ENCODE results near the gene ANKRD12. TPM values are rescaled to one million over a fixed set of nuclear protein-coding genes. Genes with fewer than 3 reads are reported as not detected.

ANKRD12 gene
- total RNA-seq, 1 experiment from 2014 or later: 30.7 TPM

DNA sequence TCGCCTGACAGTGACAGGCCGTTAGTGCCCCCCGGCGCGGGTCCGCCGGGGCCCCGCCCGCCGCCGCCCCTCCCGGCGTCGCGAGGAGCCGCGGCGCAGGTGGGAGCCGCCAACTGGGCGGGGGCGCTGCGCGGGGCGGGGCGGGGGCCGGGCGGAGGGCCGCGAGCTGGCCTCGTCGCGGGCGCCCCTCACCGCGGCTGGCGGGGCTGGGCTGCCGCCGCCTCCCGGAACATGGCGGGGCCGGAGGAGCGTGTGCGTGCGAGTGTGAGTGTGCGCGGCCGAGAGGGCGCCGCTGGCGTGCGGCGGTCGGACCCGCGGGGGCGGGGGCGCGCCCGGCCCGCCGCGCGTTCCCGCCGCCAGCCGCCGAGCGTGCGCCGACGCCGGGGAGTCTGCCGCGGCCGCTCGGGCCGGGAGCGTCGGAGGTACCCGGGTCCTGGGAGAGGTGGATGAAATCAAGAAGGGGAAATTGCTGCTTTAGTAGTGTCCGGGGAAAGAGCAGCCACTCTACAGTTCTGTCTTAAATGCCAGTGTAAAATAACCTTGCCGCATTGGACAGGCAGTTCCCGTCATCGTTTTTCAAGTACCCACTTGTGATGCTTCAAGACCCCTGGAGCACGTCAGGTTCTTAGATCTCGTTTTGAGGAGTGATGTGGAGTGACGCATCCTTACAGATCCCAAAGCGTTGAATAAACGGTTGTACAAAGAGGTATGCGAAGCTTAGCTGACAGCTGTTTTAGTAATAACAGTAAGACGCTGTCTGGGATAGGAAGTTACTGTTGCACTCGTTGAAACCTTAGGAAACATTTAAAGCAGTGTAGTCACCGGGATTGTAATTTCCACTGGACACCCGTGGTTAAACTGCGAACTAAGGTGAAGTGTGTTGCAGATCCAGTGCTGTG is 836 bp downstream of the ANKRD12 start:
- CTCF ChIA-PET: no interaction called here
- in situ Hi-C loops (cut with HindIII; ENCODE audit: low pct_unique_long_range_greater_than_20kb, low sequenced_read_pairs): no loop called here

GRCh38 chr18:9139400-9140039 is 2.9 kb downstream of the ANKRD12 start:
- POLR2A ChIA-PET: no interaction called here
- CTCF ChIA-PET: no interaction called here
- BruUV-seq (replicated peaks): no TSS peak
- Histone ChIP-seq H3K4me3 (ENCODE audit: low read depth in 2 of 2, low read length in 2 of 2) (peak overlapping the region in 1 of 2 experiments; percentile 66; a peak in 1 of 4 replicates), H3K27ac (ENCODE audit: low read length) (peak overlapping the region; percentile 83), H3K9me3 (ENCODE audit: control insufficient read depth, insufficient read depth, low read depth, low read length) (no peaks in the 10 kb centered on the region), H3K27me3 (ENCODE audit: control insufficient read depth, insufficient read depth, low read length) (no peaks in the 10 kb centered on the region), H3K36me3 (ENCODE audit: control insufficient read depth, insufficient read depth, low read length) (peaks cover 3% of the 10 kb centered on the region; the same call in 1 of the 2 replicates), H3K4me1 (ENCODE audit: control insufficient read depth, insufficient read depth, low read length) (peaks cover 43% of the 10 kb centered on the region)
- intact Hi-C loops (cut with micrococcal nuclease; ENCODE audit: unreplicated experiment) (loop anchor here (10.0 kb wide), 1 partner anchor 195 kb away; the partner anchor contains the start of gene TWSG1), in situ Hi-C loops (cut with HindIII; ENCODE audit: low pct_unique_long_range_greater_than_20kb, low sequenced_read_pairs) (no loop called here)
- DNase-seq (ENCODE audit: low read depth, low spot score) (no peak), ATAC-seq (no peak)
- TF ChIP-seq, protein P1, sequence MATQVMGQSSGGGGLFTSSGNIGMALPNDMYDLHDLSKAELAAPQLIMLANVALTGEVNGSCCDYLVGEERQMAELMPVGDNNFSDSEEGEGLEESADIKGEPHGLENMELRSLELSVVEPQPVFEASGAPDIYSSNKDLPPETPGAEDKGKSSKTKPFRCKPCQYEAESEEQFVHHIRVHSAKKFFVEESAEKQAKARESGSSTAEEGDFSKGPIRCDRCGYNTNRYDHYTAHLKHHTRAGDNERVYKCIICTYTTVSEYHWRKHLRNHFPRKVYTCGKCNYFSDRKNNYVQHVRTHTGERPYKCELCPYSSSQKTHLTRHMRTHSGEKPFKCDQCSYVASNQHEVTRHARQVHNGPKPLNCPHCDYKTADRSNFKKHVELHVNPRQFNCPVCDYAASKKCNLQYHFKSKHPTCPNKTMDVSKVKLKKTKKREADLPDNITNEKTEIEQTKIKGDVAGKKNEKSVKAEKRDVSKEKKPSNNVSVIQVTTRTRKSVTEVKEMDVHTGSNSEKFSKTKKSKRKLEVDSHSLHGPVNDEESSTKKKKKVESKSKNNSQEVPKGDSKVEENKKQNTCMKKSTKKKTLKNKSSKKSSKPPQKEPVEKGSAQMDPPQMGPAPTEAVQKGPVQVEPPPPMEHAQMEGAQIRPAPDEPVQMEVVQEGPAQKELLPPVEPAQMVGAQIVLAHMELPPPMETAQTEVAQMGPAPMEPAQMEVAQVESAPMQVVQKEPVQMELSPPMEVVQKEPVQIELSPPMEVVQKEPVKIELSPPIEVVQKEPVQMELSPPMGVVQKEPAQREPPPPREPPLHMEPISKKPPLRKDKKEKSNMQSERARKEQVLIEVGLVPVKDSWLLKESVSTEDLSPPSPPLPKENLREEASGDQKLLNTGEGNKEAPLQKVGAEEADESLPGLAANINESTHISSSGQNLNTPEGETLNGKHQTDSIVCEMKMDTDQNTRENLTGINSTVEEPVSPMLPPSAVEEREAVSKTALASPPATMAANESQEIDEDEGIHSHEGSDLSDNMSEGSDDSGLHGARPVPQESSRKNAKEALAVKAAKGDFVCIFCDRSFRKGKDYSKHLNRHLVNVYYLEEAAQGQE (IDR thresholded peaks at IDR 0.05; ENCODE audit: insufficient read depth in 1 of 2, low read depth in 2 of 2, low read length in 1 of 2): no peak
- no peak for TF ChIP-seq TCF7L2 (IDR thresholded peaks at IDR 0.05; ENCODE audit: low read depth, low read length)
- TF ChIP-seq POLR2AphosphoS5 (IDR thresholded peaks at IDR 0.05; ENCODE audit: low read depth, low read length): no peak
- TF ChIP-seq CTCF (IDR thresholded peaks at IDR 0.05): no peak
- TF ChIP-seq SIN3A (IDR thresholded peaks at IDR 0.05; ENCODE audit: borderline replicate concordance, insufficient read depth, low read depth, low read length): no peak

More for the DNA sequence above, 836 bp downstream of the ANKRD12 start:
- no peaks in the 10 kb centered on the region for H3K27me3 ChIP-seq (ENCODE audit: control insufficient read depth, insufficient read depth, low read length)
- BruUV-seq (replicated peaks): no TSS peak
- peak overlapping the region; percentile 66 to 100 for H3K4me3 ChIP-seq (ENCODE audit: low read depth in 2 of 2, low read length in 2 of 2)
- POLR2A ChIA-PET: interaction anchor here (0.6 kb wide), 1 partner anchor 154 kb away, joined by 3 read pairs; no protein-coding TSS in a partner anchor
- no peak for TF ChIP-seq POLR2AphosphoS5 (IDR thresholded peaks at IDR 0.05; ENCODE audit: low read depth, low read length)
- no peak for TF ChIP-seq TCF7L2 (IDR thresholded peaks at IDR 0.05; ENCODE audit: low read depth, low read length)
- no peak for TF ChIP-seq SIN3A (IDR thresholded peaks at IDR 0.05; ENCODE audit: borderline replicate concordance, insufficient read depth, low read depth, low read length)
- no peak for TF ChIP-seq CTCF (IDR thresholded peaks at IDR 0.05)
- intact Hi-C loops (cut with micrococcal nuclease; ENCODE audit: unreplicated experiment): no loop called here
- H3K27ac ChIP-seq (ENCODE audit: low read length): peak overlapping the region; percentile 83
- DNase-seq (ENCODE audit: low read depth, low spot score) (no peak), ATAC-seq (peak; percentile 76)
- H3K36me3 ChIP-seq (ENCODE audit: control insufficient read depth, insufficient read depth, low read length): peaks cover 7% of the 10 kb centered on the region
- H3K4me1 ChIP-seq (ENCODE audit: control insufficient read depth, insufficient read depth, low read length): peaks cover 46% of the 10 kb centered on the region
- H3K9me3 ChIP-seq (ENCODE audit: control insufficient read depth, insufficient read depth, low read depth, low read length): no peaks in the 10 kb centered on the region
